ENCODE data around the gene CDK4. TPM values are rescaled to one million over a fixed set of nuclear protein-coding genes. Genes with fewer than 3 reads are reported as not detected.
A peak's percentile ranks its signal among the peaks of the same experiment; 100 is the strongest.

The CDK4 gene
- total and polyA plus RNA-seq, 2 of the 13 experiments (the other 11 are each of a cell fraction or from before 2014, with no cell fraction given): 191 to 209 TPM

GRCh38 chr12:57755454-57756372 is 3.6 kb upstream of the CDK4 start (continued):
- TF ChIP-seq ZNF276 (CRISPR knock-in tag; IDR thresholded peaks at IDR 0.05; ENCODE audit: low read depth): no peak
- TF ChIP-seq ZNF782 (CRISPR knock-in tag; IDR thresholded peaks at IDR 0.05; ENCODE audit: borderline replicate concordance): no peak
- no peak; the same call in 1 of the 2 replicates for TF ChIP-seq ZNF724P (CRISPR knock-in tag; IDR thresholded peaks at IDR 0.05; ENCODE audit: borderline replicate concordance)
- 0 out of 2 replicates have a peak, but pooled peaks have one; percentile 28 for TF ChIP-seq ZNF160 (CRISPR knock-in tag; IDR thresholded peaks at IDR 0.05)
- no peak for TF ChIP-seq ZNF740 (CRISPR knock-in tag; IDR thresholded peaks at IDR 0.05)
- no peak for TF ChIP-seq ZNF879 (CRISPR knock-in tag; IDR thresholded peaks at IDR 0.05)
- TF ChIP-seq ZNF615 (CRISPR knock-in tag; IDR thresholded peaks at IDR 0.05; ENCODE audit: borderline replicate concordance): no peak
- no peak for TF ChIP-seq SNRNP70 (IDR thresholded peaks at IDR 0.05; ENCODE audit: low read depth, low read length)
- TF ChIP-seq ZNF607 (CRISPR knock-in tag; IDR thresholded peaks at IDR 0.05; ENCODE audit: borderline replicate concordance): no peak
- no peak for TF ChIP-seq CREM (IDR thresholded peaks at IDR 0.05)
- TF ChIP-seq CREM (CRISPR knock-in tag; IDR thresholded peaks at IDR 0.05): no peak
- no peak for TF ChIP-seq ATAD3A (CRISPR knock-in tag; IDR thresholded peaks at IDR 0.05)
- no peak for TF ChIP-seq NPAS2 (CRISPR knock-in tag; IDR thresholded peaks at IDR 0.05; ENCODE audit: borderline replicate concordance)
- 0 out of 2 replicates have a peak, but pooled peaks have one; percentile 11 for TF ChIP-seq ELF1 (CRISPR knock-in tag; IDR thresholded peaks at IDR 0.05)
- TF ChIP-seq PRPF4 (IDR thresholded peaks at IDR 0.05; ENCODE audit: low read depth, low read length, poor library complexity, severe bottlenecking): no peak
- peak; percentile 49; the same call in 1 of the 2 replicates for TF ChIP-seq ZNF546 (CRISPR knock-in tag; conservative IDR thresholded peaks at IDR 0.05)
- 0 out of 2 replicates have a peak, but pooled peaks have one; percentile 6 for TF ChIP-seq ZNF776 (CRISPR knock-in tag; IDR thresholded peaks at IDR 0.05)
- no peak; the same call in 1 of the 2 replicates for TF ChIP-seq ZNF543 (CRISPR knock-in tag; IDR thresholded peaks at IDR 0.05)
- no peak for TF ChIP-seq RORA (CRISPR knock-in tag; IDR thresholded peaks at IDR 0.05)
- TF ChIP-seq ZNF709 (CRISPR knock-in tag; IDR thresholded peaks at IDR 0.05): no peak
- TF ChIP-seq HNF1B (CRISPR knock-in tag; IDR thresholded peaks at IDR 0.05): peak; percentile 61; the same call in 1 of the 2 replicates
- TF ChIP-seq MED8 (CRISPR knock-in tag; IDR thresholded peaks at IDR 0.05; ENCODE audit: insufficient replicate concordance): no peak
- TF ChIP-seq MAX (IDR thresholded peaks at IDR 0.05): peak; percentile 44; the same call in 1 of the 2 replicates
- TF ChIP-seq AHR (CRISPR knock-in tag; IDR thresholded peaks at IDR 0.05): peak; percentile 41; the same call in 1 of the 2 replicates
- no peak for TF ChIP-seq NCOA1 (CRISPR knock-in tag; IDR thresholded peaks at IDR 0.05)
- TF ChIP-seq POLR2AphosphoS5 (IDR thresholded peaks at IDR 0.05; ENCODE audit: low read depth, low read length): peak; percentile 63
- peak in 1 of 2 experiments; percentile 84; a peak in 2 of 4 replicates for TF ChIP-seq POLR2A (IDR thresholded peaks at IDR 0.05; ENCODE audit: insufficient read depth in 1 of 2, low read depth in 2 of 2, low read length in 2 of 2)
- 0 out of 2 replicates have a peak, but pooled peaks have one; percentile 46 for TF ChIP-seq MTA1 (CRISPR knock-in tag; IDR thresholded peaks at IDR 0.05; ENCODE audit: borderline replicate concordance)
